A549 (cell line): ENCODE data around the gene NBL1. TPM values are rescaled to one million over a fixed set of nuclear protein-coding genes. Genes with fewer than 3 reads are reported as not detected.

Experiments
- ATAC-seq, 2 experiments: fragments of 200-7000 bp in 1 of 2; fragments of >200 bp in 1 of 2; cut with Nextera tagmentation in 1 of 2; cut with Tn5 transposase in 1 of 2; 3 replicates each; pipeline versions ENCODE4 v1.8.0 to v1.9.1; 2018 to 2020; ENCODE audit warnings: mild to moderate bottlenecking in 1 of 2, moderate library complexity in 1 of 2
- CTCF ChIA-PET: fragments of 300-600 bp; sonication (Branson Sonifier 250); formaldehyde crosslinking; extraction: SDS; loops from one replicate; lab custom pipeline; 2021; ENCODE audit warnings: antibody characterized with exemption, inconsistent platforms; lab: Yijun Ruan, JAX
- POLR2A ChIA-PET: fragments of 350-600 bp; formaldehyde crosslinking; extraction: SDS; loops from one replicate; lab custom pipeline; 2021; ENCODE audit warnings: antibody characterized with exemption, inconsistent platforms; lab: Yijun Ruan, JAX
- DNase-seq, 2 experiments: peaks; one replicate each; pipeline versions ENCODE4 v3.0.0 to v3.0.0-alpha.2; 2011 to 2016; ENCODE audit warnings: low read depth in 1 of 2, low spot score in 1 of 2
- FAIRE-seq: peaks from 2 replicates; lab custom pipeline; 2011; peaks lifted over from hg19 to GRCh38; lab: Jason Lieb, UNC
- H3K27ac ChIP-seq, 2 experiments: fragments of >200 bp; sonication (Bioruptor Twin); formaldehyde crosslinking; 3 replicates each; pipeline ENCODE4 v1.5.1; 2016 to 2017
- H3K4me1 ChIP-seq: fragments of >200 bp; sonication (Bioruptor Twin); formaldehyde crosslinking; 3 replicates; pipeline ENCODE4 v1.6.1; 2016
- H3K4me2 ChIP-seq: fragments of >200 bp; sonication (Bioruptor Twin); formaldehyde crosslinking; 3 replicates; pipeline ENCODE4 v1.6.1; 2016
- H3K4me3 ChIP-seq: fragments of >200 bp; sonication (Bioruptor Twin); formaldehyde crosslinking; 3 replicates; pipeline ENCODE4 v1.5.1; 2016
- H3K9me3 ChIP-seq: fragments of >200 bp; sonication (Bioruptor Twin); formaldehyde crosslinking; 3 replicates; pipeline ENCODE4 v1.6.1; 2016
- BCL3 ChIP-seq: fragments of >200 bp; sonication (Bioruptor Twin); formaldehyde crosslinking; IDR thresholded peaks from 3 replicates; pipeline ENCODE4 v1.6.1; 2016
- BHLHE40 ChIP-seq: IDR thresholded peaks from 2 replicates; pipeline ENCODE4 v1.6.1; 2012; ENCODE audit warnings: low read depth, low read length, inconsistent platforms
- CBX2 ChIP-seq: fragments of 200-600 bp; sonication (generic); IDR thresholded peaks from 2 replicates; pipeline ENCODE4 v1.6.1; 2016; ENCODE audit warnings: low read depth, mild to moderate bottlenecking, borderline replicate concordance
- CEBPB ChIP-seq, 2 experiments: fragments of >200 bp in 1 of 2; sonication (Bioruptor Twin) in 1 of 2; formaldehyde crosslinking in 1 of 2; IDR thresholded peaks; 2 replicates each; pipeline ENCODE4 v1.6.1; 2012 to 2016
- E2F6 ChIP-seq: IDR thresholded peaks from 2 replicates; pipeline ENCODE4 v1.6.1; 2012; ENCODE audit warnings: low read depth, borderline replicate concordance
- EHMT2 ChIP-seq: fragments of 200-600 bp; sonication (generic); IDR thresholded peaks from 2 replicates; pipeline ENCODE4 v1.6.1; 2016; ENCODE audit warnings: antibody characterized with exemption, low read depth, mild to moderate bottlenecking, moderate library complexity
- EP300 ChIP-seq, 2 experiments: fragments of >200 bp; sonication (Bioruptor Twin); formaldehyde crosslinking; IDR thresholded peaks; 2 replicates in 1 of 2; 3 replicates in 1 of 2; pipeline ENCODE4 v1.6.1; 2016 to 2017
- HOXA7 ChIP-seq: fragments of 250-450 bp; sonication (Bioruptor Pico); IDR thresholded peaks from 2 replicates; pipeline ENCODE4 v1.5.0; 2020; ENCODE audit warnings: mild to moderate bottlenecking, moderate library complexity
- JUN ChIP-seq, 2 experiments: fragments of >200 bp; sonication (Bioruptor Twin); formaldehyde crosslinking; IDR thresholded peaks; 2 replicates in 1 of 2; 3 replicates in 1 of 2; pipeline ENCODE4 v1.6.1; 2016 to 2017
- KDM1A ChIP-seq: fragments of 200-600 bp; sonication (generic); IDR thresholded peaks from 2 replicates; pipeline ENCODE4 v1.6.1; 2016; ENCODE audit warnings: low read depth, mild to moderate bottlenecking
- MAFK ChIP-seq: fragments of 450-650 bp; IDR thresholded peaks from 2 replicates; pipeline ENCODE4 v1.6.1; 2014; ENCODE audit not compliant: partially characterized antibody
- MYC ChIP-seq: IDR thresholded peaks from 2 replicates; pipeline ENCODE4 v1.6.1; 2012; ENCODE audit warnings: mild to moderate bottlenecking, inconsistent platforms, low read length, improper control_type of control experiment, borderline replicate concordance
- POLR2A ChIP-seq: IDR thresholded peaks from 2 replicates; pipeline ENCODE4 v1.6.1; 2012; ENCODE audit warnings: mild to moderate bottlenecking, low read length
- RARB ChIP-seq: fragments of 250-450 bp; sonication (Bioruptor Pico); IDR thresholded peaks from 2 replicates; pipeline ENCODE4 v1.8.0; 2021; ENCODE audit warnings: mild to moderate bottlenecking, moderate library complexity
- TFCP2L1 ChIP-seq: fragments of 250-450 bp; sonication (Bioruptor Pico); IDR thresholded peaks from 2 replicates; pipeline ENCODE4 v1.5.0; 2021; ENCODE audit warnings: mild to moderate bottlenecking
- TP53 ChIP-seq: fragments of 250-450 bp; sonication (Bioruptor Pico); IDR thresholded peaks from 2 replicates; pipeline ENCODE4 v1.5.0; 2021; ENCODE audit warnings: mild to moderate bottlenecking, moderate library complexity
- ZFP36 ChIP-seq: fragments of 450-650 bp; IDR thresholded peaks from 2 replicates; pipeline ENCODE4 v1.6.1; 2014; ENCODE audit warnings: borderline replicate concordance; ENCODE audit not compliant: partially characterized antibody
- WGBS: methylation state at CpG from one replicate; pipeline ENCODE4 v1.1.6; 2017; ENCODE audit errors: missing lambda C conversion rate; 5-methylcytosine and 5-hydroxymethylcytosine counted together
- polyA plus RNA-seq, 4 experiments: library from polyadenylated mRNA; depleted of rRNA in 3 of 4; stranded (reverse); fragments of >200 nt; fragmentation: RNase III in 1 of 4; extraction: RNeasy Plus Mini Kit Qiagen cat#74134 plus additional on column Dnase treatment in 1 of 4; gene quantifications; 2 replicates in 3 of 4; 3 replicates in 1 of 4; pipeline ENCODE4 v1.2.3, GENCODE V29; 2011 to 2017
- TF ChIP-seq, protein P1 (sequence below): fragments of 250-450 bp; sonication (Bioruptor Pico); IDR thresholded peaks from 2 replicates; pipeline ENCODE4 v1.5.0; 2020; ENCODE audit warnings: low read depth, mild to moderate bottlenecking, moderate library complexity

NBL1 gene
- polyA plus RNA-seq, 2 of the 4 experiments (the other 2 are of a cell fraction) = 16.3 to 19.0 TPM

DNA sequence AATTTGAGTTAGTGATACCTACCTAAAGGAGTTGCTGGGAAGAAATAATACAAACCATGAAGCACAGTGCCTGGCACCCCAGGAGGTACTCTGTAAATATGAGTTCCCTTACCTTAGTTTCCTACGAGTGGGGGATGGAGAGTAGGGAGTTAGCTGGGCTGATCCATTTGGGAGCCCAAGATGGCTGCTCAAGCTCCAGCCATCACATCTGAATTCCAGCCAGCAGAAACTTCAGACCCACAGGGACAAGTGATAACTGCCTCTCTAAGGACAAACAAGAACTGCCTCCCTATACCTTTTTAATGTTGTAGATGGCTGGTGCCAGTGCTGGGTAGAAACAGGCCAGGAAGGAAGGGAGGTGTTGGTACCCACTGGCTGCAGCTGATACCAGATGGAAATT, 43.3 kb downstream of the NBL1 start (continued):
- no peak for TF ChIP-seq ZFP36

DNA sequence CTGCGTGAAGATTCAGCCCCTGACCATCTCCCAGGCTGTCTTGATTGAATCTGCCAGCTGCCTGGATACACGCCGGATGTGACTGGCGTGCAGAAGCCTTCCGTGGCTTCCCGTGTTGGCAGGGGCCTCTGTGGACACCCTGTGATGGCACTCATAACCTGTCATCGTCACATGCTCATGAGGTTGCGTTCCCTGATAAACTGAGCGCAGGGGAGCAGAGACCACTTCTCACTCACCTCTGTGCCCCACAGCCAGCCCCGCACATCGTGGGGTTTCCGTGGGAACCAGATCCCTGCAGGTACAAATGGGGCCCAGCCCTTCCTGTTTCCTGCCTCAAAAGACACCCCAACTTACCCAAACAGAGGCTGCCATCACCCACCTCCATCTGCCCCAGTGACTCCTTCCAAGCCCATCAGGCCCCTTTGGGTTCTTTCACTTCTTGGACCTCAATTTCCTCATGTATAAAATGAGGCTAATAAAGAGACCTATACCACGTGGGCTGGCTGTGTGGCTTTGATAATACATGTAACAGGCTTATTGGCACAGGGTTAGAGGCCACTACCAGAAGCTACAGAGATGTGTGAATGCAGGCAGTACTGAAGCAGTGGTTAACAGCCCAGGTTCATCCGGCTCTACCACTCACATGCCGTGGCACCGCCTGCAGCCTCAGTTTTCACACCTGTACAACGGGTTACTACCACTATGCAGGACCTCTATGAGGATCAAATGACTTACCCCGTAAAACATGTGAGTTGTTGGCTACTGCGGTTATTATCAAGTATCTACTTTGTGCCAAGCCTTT, 44.1 kb downstream of the NBL1 start:
- DNase-seq = no peak
- Histone ChIP-seq H3K4me2 (no peak overlapping the region), H3K9me3 (no peaks in the 10 kb centered on the region), H3K27ac (no peak overlapping the region), H3K4me3 (no peak overlapping the region), H3K4me1 (no peaks in the 10 kb centered on the region)
- no peak for TF ChIP-seq MYC
- TF ChIP-seq E2F6 = no peak
- TF ChIP-seq TP53 = no peak
- TF ChIP-seq MAFK = no peak
- no peak for TF ChIP-seq TFCP2L1
- TF ChIP-seq, protein P1, sequence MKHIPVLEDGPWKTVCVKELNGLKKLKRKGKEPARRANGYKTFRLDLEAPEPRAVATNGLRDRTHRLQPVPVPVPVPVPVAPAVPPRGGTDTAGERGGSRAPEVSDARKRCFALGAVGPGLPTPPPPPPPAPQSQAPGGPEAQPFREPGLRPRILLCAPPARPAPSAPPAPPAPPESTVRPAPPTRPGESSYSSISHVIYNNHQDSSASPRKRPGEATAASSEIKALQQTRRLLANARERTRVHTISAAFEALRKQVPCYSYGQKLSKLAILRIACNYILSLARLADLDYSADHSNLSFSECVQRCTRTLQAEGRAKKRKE (CRISPR knock-in tag) = no peak
- TF ChIP-seq EP300 (IDR thresholded peaks at IDR 0.05) = no peak
- TF ChIP-seq JUN (IDR thresholded peaks at IDR 0.05) = no peak
- TF ChIP-seq RARB (CRISPR knock-in tag) = no peak
- no peak for TF ChIP-seq BHLHE40
- no peak for TF ChIP-seq HOXA7 (CRISPR knock-in tag)
- TF ChIP-seq CBX2 = no peak
- no peak for TF ChIP-seq BCL3
- TF ChIP-seq ZFP36 = no peak
- TF ChIP-seq EHMT2 = no peak
- no peak for TF ChIP-seq CEBPB (IDR thresholded peaks at IDR 0.05)
- TF ChIP-seq POLR2A = no peak
- ChIA-PET POLR2A (no interaction called here), CTCF (interaction anchor here (1.2 kb wide), 1 partner anchor 26 kb away, joined by 3 read pairs; no protein-coding TSS in a partner anchor)
- WGBS = 89% methylated on average over 13 of the region's 19 CpGs
- no peak for FAIRE-seq
- ATAC-seq = no peak

GRCh38 chr1:19689085-19689757, 45.1 kb downstream of the NBL1 start:
- FAIRE-seq (no peak), DNase-seq (no peak), ATAC-seq (no peak)
- H3K27ac ChIP-seq = no peak overlapping the region
- H3K4me1 ChIP-seq = no peaks in the 10 kb centered on the region
- no peaks in the 10 kb centered on the region for H3K9me3 ChIP-seq
- H3K4me2 ChIP-seq = no peak overlapping the region
- CTCF ChIA-PET = interaction anchor here (1.2 to 2.4 kb wide), 2 partner anchors 15 to 27 kb away, joined by 3 to 12 read pairs; no protein-coding TSS in a partner anchor
- no peak overlapping the region for H3K4me3 ChIP-seq
- no peak for TF ChIP-seq KDM1A
- peak; percentile 45 for TF ChIP-seq ZFP36
- WGBS = 86% methylated on average over 5 of the region's 5 CpGs
- POLR2A ChIA-PET = no interaction called here
